GM18861 (cell line): ENCODE data around the gene MICALL2.

Experiments used
- ATAC-seq: cut with Tn5 transposase; IDR thresholded peaks from one replicate; pipeline ENCODE4 v1.9.1; 2021; ENCODE audit not compliant: unreplicated experiment

MICALL2 gene

DNA sequence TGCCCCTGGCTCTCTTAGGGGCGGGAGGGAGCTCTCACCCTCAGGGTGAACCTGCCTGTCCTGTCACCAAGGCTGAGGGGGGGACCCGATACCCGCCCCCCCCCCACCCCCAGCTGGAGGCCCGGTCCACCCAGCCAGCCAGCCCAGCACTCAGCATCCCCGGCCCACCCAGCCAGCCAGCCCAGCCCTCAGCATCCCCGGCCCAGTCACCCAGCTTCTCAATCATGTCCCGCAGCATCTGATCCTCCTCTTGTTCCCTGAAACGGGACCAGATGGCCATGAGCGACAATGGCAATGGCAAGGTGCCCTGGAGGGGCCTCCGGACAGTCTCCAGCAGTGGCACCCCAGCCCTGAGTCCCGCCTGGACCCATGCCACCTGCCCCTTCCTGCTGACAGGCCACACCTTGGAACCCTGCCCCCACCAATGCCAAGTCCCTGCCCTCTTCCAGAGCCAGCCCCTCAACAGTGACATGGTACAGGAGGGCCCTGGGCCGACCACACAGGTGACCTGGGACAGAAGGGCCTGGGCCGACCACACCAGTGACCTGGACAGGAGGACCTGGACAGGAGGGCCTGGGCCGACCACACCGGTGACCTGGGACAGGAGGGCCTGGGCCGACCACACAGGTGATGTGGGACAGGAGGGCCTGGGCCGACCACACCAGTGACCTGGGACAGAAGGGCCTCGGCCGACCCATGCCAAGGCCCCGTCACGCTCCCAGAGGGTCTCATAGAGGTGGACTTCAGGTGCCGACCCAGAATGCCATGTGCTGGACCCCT lies 24.2 kb downstream of the MICALL2 start:
- no peak for ATAC-seq

DNA sequence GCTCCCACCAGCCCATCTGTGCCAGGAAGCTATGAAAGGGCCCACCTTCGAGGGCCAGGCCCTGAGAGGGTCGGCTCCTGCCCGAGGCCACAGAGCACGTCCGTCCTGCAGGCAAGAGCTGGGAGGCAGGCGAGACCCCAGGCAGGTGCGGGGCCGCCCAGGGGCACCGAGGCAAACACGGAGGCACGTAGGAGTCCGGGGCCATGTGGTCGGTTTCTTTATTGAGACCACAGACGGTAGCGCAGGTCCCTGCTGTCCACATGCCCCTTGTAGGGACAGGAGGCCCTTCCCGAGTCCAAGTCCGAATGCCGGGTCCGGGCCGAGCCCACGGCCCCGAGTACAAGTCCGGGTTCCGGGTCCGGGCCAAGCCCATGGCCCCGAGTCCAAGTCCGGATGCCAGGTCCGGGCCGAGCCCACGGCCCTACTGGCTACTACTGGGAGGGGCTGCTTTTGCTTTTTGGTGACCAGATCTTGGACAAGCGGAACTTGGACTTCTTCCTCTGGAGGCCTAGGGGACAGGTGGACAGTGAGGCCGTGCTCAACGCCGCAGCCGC lies 25.0 kb downstream of the MICALL2 start:
- ATAC-seq: no peak

DNA sequence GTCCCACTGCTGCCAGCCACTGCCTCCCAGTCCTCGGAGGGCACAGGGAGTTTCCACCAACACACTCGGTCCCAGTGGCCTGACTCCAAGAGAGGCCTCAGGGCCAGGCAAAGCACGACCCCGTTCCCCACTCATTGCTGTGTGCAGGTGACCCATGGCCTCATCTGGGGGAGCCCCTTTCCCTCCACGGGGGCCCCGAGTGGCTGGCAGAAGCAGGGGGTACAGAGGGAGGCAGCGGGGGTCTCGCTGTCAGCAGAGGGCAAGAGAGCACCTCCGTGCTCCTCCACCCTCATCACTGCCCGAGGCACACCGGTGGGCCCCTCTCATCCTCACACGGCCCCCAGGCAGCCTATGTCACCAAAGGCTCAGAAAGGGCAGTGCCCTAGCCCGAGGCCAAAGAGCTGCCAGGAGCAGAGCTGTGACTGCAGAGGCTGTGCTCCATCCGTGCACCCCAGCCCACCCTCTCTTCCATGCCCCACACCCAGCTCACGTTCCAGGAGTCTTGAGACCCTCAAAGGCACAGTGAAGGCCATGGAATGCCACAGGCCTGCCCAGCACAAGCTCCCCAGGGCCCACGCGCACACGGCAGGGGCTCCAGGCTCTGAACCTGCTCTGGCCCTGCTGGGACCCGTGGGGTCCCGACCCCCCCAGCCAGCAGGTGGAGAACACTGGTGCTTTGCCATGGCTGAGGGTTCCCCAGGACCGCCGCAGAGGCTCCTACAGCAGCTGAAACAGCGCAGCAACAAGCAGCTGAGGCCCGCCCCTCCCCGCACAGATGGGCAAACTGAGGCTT lies 25.9 kb downstream of the MICALL2 start:
- ATAC-seq: no peak

DNA sequence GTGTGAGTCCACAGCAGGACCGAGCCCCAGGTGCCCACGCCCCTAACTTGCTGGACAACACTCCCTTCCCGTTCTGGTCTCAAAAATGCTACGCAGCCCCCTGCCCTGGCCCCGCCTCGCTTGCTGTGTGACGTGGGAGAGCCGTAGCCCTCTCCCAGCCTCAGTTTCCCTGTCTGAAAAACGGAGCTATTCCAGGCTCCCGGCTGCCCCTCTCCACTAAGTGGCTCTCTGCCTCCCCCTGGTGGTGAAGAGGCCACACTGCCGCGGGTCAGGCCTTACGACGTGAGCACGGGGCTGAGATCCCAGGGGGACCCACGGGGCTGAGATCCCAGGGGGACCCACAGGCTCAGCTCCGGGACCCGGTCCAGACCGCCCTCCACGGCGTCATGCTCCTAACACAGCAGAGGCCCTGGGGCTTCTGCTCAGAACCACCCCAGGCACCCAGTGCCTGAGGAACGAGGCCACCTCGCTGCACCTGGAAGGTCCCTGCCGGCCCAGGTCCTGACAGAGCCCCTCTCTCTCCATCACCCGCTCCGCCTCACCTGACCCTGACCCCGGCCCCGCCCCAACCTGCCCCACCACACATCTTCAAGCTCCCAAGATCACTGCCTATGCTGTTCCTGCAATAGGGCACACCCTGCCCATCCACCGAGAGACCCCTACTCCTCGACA lies 26.7 kb downstream of the MICALL2 start:
- ATAC-seq: no peak

DNA sequence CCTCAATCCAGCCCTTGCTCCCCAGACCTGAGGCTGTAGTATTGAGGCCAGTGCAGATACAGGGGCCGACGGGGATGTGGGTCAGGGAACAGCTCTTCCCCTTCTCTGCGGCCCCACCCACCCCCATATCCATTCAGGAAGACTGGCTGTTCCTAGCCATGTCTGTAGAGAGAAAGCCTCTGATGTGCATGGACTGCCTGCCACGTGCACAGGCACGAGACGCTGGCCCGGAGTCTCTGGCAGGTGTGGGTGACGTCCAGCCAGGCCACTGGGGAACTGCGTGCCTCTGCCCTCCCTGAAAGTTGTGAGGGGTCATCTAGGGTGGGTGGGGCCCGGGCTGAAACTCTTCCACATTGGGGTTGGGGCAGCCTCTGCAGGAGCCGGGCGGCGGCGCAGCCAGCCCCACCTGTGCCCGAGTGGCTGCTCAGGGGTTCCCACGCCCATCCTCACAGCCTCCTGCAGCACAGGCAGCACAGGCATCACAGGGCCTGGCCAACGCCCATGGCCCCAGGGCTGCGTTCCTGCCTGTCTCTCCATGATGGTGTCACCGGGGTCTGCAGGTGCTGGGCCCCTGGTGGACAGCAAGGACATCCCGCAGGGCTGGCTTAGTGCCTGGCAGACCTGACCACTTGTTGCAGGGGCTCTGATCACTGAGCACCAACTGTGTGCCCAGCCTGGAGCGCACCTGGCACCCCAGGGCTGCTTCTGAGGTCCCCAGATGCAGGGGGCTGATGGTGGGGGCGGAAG lies 27.5 kb downstream of the MICALL2 start:
- no peak for ATAC-seq

DNA sequence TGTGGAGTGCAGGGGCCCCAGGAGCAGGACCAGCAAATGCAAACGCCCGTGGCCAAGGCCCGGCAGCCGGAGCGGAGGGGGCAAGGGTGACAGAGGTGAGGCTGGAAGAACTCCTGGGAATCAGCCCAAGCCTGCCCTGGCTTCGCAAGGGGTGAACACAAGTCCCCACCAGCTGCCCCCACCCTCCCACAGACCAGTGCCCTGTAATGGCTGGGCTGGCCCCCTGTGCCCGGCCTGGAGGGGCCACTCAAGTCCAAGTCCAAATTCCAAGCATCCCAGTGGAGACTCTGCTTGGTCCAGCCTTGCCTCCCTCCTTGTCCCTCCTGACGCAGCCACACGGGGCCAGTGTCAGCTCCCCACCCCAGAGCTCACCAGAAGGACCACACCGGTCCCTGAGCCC lies 28.0 kb downstream of the MICALL2 start:
- ATAC-seq: no peak

DNA sequence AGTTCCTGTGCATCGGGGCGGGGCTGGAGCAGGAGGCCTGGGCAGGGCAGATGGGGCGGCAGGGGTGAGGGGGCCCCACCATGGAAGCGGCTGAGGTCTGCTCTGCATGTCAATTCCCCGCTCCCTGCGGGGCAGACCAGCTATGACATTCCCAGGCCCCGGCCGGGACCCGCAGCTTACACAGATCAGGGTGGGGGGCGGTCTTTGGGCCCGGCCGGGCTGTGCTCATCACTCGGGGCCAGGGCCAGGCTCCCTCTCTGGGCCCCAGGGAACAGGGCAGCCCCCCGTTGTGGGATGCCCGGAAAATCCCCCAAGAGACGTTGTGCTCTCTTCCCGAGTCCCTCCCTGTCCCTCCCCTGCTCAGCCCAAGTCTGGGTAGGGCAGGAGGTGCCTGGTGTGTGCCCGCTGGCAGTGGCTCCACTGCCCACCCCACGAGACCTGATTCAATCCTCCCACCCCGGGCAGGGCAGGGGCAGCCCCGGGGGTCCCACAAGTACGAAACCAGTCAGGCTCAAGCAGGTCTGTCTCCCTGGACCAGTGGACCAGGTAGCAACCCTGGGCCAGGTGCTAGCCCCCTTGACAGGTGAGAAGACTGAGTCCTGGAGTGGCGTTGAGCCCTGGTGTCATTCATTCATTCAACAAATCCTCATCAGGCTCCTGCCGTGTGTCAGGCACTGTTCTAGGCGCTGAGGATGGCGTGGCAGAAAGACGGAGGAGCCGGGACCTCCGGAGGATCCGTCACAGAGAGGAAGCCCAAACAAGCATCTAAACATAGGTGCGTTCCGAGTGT lies 29.0 kb downstream of the MICALL2 start:
- no peak for ATAC-seq

DNA sequence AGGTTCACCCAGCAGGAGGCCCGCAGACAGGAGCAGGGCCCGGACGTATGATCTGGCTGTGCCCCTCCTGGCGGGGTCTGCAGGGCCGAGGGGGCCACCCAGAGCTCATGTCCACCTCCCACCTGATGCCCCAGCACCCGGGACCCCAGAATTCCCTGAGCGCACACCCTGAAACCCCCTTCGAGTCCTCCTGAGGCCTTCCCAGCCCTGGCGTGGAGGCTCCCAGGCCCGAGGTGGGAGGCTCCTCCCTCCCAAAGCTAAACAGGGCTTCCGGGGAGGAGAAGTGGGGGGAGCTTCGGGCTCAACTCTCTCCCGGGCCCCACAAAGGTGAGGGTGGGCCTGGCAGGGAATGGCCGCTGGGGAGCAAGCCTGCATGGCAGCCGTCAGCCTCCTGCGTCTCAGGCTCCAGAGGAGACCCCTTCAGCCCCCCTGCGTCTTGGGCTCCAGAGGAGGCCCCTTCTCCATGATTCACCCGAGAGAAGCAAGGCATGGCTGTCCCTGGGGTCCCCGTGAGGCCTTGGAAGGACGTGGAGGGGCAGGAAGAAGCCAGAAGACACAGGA lies 30.2 kb downstream of the MICALL2 start:
- ATAC-seq: no peak

DNA sequence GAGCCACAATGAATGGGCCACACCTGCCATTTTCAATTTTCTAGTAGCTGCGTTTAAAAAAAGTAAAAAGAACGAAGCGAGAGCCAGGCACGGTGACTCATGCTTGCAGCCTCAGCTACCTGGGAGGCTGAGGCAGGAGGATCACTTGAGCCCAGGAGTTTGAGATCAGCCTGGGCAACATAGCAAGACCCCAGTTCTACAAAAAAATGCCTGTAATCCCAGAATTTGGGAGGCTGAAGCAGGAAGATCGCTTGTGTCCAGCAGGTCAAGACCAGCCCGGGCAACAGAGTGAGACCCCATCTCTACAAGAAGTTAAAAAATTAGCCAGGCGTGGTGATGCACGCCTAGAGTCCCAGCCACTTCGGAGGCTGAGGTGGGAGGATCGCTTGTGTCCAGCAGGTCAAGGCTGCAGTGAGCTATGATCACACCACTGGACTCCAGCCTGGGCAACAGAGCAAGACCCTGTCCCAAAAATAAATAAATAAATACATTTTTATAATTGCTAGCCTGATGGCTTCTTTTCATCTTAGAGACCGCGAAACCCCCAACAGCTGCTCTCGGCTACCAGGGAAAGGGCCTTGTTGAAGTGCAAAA lies 32.1 kb downstream of the MICALL2 start:
- no peak for ATAC-seq

DNA sequence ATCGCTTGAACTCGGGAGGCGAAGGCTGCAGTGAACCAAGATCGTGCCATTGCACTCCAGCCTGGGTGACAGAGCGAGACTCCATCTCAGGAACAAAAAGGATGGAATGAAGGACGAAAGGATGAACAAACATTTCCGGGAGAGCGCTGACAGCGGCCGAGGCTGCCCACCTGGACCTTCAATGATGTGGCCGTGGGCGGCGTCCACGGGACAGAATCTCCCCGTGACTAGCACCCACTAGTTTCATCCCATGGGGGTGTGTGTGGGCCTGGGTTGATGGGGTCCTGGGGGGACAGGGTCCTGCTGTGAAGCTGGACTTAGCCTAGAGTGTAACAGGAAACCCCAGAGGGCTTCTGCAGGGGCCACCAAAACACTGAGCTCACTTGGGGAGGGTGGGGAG lies 32.8 kb downstream of the MICALL2 start:
- no peak for ATAC-seq

DNA sequence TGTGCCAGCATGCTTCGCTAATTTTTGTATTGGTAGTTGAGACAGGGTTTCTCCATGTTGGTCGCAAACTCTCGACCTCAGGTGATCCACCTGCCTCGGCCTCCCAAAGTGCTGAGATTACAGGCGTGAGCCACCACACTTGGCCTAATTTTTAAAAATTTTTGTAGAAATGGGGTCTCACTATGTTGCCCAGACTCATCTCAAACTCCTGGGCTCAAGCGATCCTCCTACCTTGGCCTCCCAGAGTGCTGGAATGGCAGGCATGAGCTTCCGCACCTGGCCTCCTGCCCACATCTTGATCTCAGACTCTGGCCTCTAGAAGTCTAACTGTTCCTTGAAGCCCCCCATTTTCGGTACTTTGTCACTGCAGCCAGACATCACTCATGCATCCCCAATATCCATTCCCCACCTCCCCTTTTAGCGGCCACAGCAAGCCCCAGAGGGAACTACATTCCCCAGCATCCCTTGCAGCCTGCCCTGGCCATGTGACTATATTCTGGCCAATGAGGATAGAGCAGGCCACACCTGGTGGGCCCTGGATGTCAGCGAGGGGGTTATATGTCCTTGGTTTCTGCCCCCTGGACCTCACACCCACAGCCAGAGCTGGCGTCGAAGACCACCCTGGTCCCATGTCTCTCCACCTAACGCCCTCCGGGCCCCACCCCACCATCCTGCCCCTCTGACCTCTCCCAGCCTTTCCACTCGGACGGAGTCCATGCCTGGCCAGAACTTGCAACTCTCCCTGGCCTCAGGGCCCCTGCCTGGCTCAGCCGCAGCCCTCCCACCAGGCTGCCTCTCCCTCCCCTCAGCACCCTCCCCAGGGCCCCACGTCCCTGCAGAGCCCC lies 33.8 kb downstream of the MICALL2 start:
- ATAC-seq: no peak

DNA sequence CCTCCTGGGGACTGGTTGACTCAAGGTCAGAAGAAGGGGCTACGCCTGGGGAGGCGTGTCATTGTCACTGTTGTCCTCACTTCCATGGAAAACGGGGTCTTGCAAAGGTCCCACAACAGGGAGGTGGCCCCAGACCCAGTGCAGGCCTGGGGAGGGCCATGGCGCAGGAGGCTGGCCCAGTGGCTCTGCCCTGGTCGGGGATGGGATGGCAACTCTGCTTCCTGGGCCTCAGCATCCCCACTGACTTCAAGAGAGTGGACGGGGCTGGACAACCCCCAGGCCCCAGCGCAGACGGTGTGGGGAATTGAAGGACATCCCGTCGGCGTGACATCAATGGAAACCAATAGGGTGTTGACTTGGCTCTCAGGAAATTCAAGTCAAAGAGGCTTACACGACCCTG lies 35.2 kb downstream of the MICALL2 start:
- ATAC-seq: no peak

DNA sequence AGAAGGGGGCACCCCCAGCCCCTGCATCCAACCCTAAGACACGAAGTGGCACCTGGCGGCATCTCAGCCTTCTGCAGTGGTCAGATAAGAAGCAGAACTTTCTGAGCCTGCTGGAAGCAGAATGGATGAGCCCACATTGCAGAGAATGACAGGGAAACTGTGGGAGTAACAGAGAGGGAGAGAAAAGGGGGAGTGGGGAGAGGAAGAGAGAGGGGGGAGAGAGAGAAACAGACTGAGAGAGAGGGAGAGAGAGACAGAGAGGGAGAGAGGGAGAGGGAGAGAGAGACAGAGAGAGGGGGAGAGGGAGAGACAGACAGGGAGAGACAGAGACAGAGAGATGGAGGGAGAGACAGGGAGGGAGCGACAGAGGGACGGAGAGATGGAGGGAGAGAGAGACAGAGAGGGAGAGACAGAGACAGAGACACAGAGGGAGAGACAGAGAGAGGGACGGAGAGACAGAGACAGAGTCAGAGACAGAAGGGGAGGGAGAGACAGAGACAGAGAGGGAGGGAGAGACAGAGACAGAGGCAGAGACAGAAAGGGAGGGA lies 35.9 kb downstream of the MICALL2 start:
- no peak for ATAC-seq

DNA sequence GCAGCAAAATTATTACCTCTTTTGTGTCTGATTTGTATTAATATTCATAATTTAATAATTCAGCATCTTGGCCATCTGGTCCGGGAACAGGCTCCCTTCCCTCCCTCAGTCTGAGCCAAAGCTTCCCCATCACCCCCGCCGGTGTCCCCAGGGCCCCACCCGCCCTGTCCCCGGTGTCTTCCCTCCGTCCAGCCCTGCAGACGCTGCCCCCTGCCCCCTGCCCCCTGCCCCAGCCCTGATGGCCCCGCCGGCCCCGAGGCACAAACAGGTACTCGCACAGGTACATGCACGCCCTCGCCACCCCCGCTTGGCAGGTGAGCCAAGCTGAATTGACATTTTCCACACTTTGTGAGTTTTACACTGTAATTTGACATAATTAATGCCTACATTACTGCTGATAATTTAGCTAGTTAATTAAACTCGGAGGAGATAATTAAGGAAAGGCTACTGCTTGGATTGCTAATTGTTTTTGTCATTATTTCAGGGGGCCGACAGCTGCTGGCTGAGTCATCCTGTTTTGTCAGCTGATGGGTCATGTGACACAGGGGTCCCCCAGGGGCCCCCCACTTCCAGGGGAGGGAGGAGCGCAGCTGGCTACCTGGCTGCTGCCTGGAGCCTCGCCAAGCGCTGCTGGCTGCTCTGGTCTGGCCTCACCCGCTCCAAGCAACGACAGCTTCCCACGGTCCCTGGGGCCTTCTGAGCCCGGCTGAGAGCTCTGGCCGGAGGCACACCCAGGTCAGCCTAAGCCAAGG lies 36.6 kb downstream of the MICALL2 start:
- ATAC-seq: no peak

DNA sequence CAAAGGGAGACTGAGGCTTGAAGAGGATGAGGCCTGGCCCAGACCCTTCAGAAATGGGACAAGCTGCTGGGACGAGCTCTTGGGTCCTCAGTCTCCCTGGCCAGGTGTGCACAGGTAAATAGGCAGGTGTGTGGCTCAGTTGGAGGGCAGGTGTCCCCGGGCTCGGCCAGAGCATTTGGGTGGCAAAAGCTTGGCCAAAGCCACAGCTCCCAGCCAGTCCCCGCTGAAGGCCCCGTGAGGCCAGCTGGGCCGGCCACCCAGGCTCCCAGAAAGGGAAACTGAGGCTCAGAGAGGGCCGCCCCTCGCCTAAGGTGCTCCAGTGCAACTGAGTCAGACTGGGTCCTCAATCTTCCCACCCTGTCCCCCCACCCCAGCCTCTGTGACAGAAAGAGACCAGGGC lies 37.3 kb downstream of the MICALL2 start:
- no peak for ATAC-seq

DNA sequence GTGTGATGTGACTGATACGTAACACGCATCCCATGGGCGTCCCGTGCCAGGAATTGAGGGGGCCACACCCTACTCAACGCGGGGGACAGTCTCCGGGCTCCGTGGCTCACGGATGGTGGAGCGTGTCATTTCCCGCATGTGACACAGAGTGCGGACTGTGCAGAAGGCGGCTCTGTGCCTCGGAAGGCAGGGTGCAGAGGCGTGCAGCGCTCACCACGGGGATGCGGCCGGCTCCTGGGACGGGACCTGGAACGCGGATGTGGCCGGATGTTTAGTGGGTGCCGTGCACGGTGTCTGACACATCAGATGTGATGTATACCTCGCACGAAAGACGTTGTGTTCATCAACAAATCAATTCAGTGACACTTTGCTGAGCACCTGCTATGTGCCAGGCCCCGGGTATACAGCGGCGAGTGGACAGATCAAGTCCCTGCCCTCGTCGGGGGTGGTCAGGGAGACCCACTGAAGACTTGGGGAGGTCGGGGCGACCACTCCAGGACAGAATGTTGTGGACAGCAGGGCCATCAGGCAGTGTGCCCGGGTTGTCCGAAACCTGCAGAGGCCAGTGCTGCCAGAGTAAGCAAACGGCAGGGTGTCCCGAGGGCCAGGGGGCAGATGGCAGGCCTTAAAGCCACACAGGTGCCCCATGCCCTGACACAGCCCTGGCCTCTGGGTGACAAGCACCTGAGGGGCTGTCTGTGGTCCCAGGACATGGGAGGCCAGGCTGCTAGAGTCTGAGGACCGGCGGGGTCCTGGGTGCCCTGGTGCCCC lies 38.1 kb downstream of the MICALL2 start:
- no peak for ATAC-seq

DNA sequence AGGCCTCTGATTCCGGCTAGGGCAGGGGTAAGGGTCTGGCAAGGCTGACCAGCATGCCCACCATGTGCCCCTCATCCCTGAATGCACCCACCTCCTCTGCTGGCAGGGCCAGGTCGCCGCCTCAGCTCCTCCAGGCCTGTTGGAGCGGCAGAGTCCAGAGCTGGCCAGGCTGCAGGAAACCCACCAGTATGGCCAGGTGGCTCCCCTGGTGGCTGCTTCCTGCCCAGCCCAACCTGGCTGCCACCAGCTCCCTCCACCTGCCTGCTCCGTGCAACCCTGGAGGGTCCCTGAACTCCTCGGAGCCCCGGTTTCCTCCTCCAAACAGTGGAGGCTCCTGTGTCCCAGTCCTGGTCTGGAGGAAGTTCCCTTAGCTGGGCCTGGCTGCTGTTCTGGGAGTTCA lies 39.6 kb downstream of the MICALL2 start:
- ATAC-seq: no peak
